Hepatocyte (in vitro differentiated cells): Measurements from ENCODE around the gene NOC3L. TPM values are rescaled to one million over a fixed set of nuclear protein-coding genes. Genes with fewer than 3 reads are reported as not detected.

Experiments used
- DNase-seq: peaks from one replicate; pipeline ENCODE4 v3.0.0-alpha.2; 2016; ENCODE audit warnings: low spot score
- H2AFZ ChIP-seq: fragments of 200-600 bp; sonication (generic); 2 replicates; pipeline ENCODE4 v1.6.0; 2016; ENCODE audit warnings: antibody characterized with exemption, mild to moderate bottlenecking
- H3K27ac ChIP-seq: fragments of 200-600 bp; sonication (generic); 2 replicates; pipeline ENCODE4 v1.5.1; 2016; ENCODE audit warnings: mild to moderate bottlenecking
- H3K27me3 ChIP-seq: fragments of 200-600 bp; sonication (generic); 2 replicates; pipeline ENCODE4 v1.6.1; 2016
- H3K36me3 ChIP-seq: fragments of 200-600 bp; sonication (generic); replicated peaks from 2 replicates; pipeline ENCODE4 v1.5.1; 2016; ENCODE audit warnings: low read depth; ENCODE audit not compliant: insufficient read depth
- H3K4me1 ChIP-seq: fragments of 200-600 bp; sonication (generic); 2 replicates; pipeline ENCODE4 v1.5.1; 2016; ENCODE audit warnings: mild to moderate bottlenecking, moderate library complexity; ENCODE audit not compliant: insufficient read depth
- H3K4me2 ChIP-seq: fragments of 200-600 bp; sonication (generic); 2 replicates; pipeline ENCODE4 v1.6.0; 2016
- H3K4me3 ChIP-seq: fragments of 200-600 bp; sonication (generic); 2 replicates; pipeline ENCODE4 v1.5.1; 2016; ENCODE audit warnings: mild to moderate bottlenecking
- H3K79me2 ChIP-seq: fragments of 200-600 bp; sonication (generic); 2 replicates; pipeline ENCODE4 v1.6.0; 2017; ENCODE audit warnings: mild to moderate bottlenecking
- H3K9me2 ChIP-seq: fragments of 200-600 bp; sonication (generic); replicated peaks from 2 replicates; pipeline ENCODE4 v1.6.0; 2017; ENCODE audit warnings: mild to moderate bottlenecking; ENCODE audit not compliant: insufficient read depth
- H3K9me3 ChIP-seq: fragments of 200-600 bp; sonication (generic); 2 replicates; pipeline ENCODE4 v1.5.1; 2016; ENCODE audit warnings: low read depth, mild to moderate bottlenecking
- H4K20me1 ChIP-seq: fragments of 200-600 bp; sonication (generic); 2 replicates; pipeline ENCODE4 v1.6.0; 2016; ENCODE audit warnings: mild to moderate bottlenecking; ENCODE audit not compliant: insufficient read depth, poor library complexity, severe bottlenecking
- CTCF ChIP-seq: fragments of 200-600 bp; sonication (generic); IDR thresholded peaks from 2 replicates; pipeline ENCODE4 v1.5.1; 2016; ENCODE audit warnings: antibody characterized with exemption, mild to moderate bottlenecking; ENCODE audit not compliant: poor library complexity
- EZH2 ChIP-seq: fragments of 200-600 bp; sonication (generic); IDR thresholded peaks from 2 replicates; pipeline ENCODE4 v1.6.1; 2016; ENCODE audit warnings: antibody characterized with exemption, mild to moderate bottlenecking, borderline replicate concordance
- EZH2phosphoT487 ChIP-seq: fragments of 200-600 bp; sonication (generic); IDR thresholded peaks from one replicate; pipeline ENCODE4 v1.6.1; 2018; ENCODE audit warnings: antibody characterized with exemption, mild to moderate bottlenecking, low read depth, moderate library complexity; ENCODE audit not compliant: unreplicated experiment, severe bottlenecking
- WGBS: methylation state at CpG from one replicate; pipeline ENCODE4 v1.1.6; 2016; ENCODE audit warnings: low lambda C conversion rate; ENCODE audit errors: missing lambda C conversion rate; 5-methylcytosine and 5-hydroxymethylcytosine counted together
- polyA plus RNA-seq: library from polyadenylated mRNA; unstranded; fragments of >200 nt; fragmentation: Nextera tagmentation; extraction: Ambion mirVana; gene quantifications from 2 replicates; pipeline ENCODE4 v1.2.1, GENCODE V29; 2016
- total RNA-seq: library from RNA; depleted of rRNA; stranded (reverse); fragments of >200 nt; gene quantifications from 2 replicates; pipeline ENCODE4 v1.2.3, GENCODE V29; 2014

The NOC3L gene
- total and polyA plus RNA-seq, 2 experiments from 2014 or later, result 9.4 to 20.5 TPM

GRCh38 chr10:94364482-94364881, 1.7 kb upstream of the NOC3L start:
- no peak for DNase-seq
- Histone ChIP-seq H3K4me2 (no peak overlapping the region), H3K79me2 (peaks cover 22% of the 10 kb centered on the region), H3K4me3 (no peak overlapping the region), H3K4me1 (peaks cover 11% of the 10 kb centered on the region), H3K9me2 (no peaks in the 10 kb centered on the region), H2AFZ (no peak overlapping the region), H3K27ac (no peak overlapping the region), H3K36me3 (no peaks in the 10 kb centered on the region), H3K27me3 (no peaks in the 10 kb centered on the region), H4K20me1 (no peaks in the 10 kb centered on the region), H3K9me3 (no peaks in the 10 kb centered on the region)
- TF ChIP-seq EZH2 (no peak), EZH2phosphoT487 (no peak), CTCF (no peak)
- WGBS, result 79% methylated on average over 1 of the region's 1 CpG

GRCh38 chr10:94363251-94363565, 469 bp upstream of the NOC3L start:
- peak overlapping the region; percentile 38 for H3K27ac ChIP-seq
- no peaks in the 10 kb centered on the region for H3K9me3 ChIP-seq
- peaks cover 24% of the 10 kb centered on the region for H3K79me2 ChIP-seq
- H3K4me1 ChIP-seq, result peaks cover 11% of the 10 kb centered on the region
- H3K4me3 ChIP-seq, result no peak overlapping the region
- WGBS, result 47% methylated on average over 8 of the region's 8 CpGs
- H3K27me3 ChIP-seq, result no peaks in the 10 kb centered on the region
- no peak for DNase-seq
- H4K20me1 ChIP-seq, result no peaks in the 10 kb centered on the region
- H3K36me3 ChIP-seq, result no peaks in the 10 kb centered on the region
- TF ChIP-seq CTCF (no peak), EZH2phosphoT487 (no peak), EZH2 (no peak)
- peak overlapping the region; percentile 88 for H2AFZ ChIP-seq
- H3K4me2 ChIP-seq, result peak overlapping the region; percentile 78
- no peaks in the 10 kb centered on the region for H3K9me2 ChIP-seq

GRCh38 chr10:94361171-94361794, 1.5 kb downstream of the NOC3L start:
- Histone ChIP-seq H3K4me2 (peak overlapping the region; percentile 80), H3K36me3 (no peaks in the 10 kb centered on the region), H3K4me3 (peak overlapping the region; percentile 53), H3K27me3 (no peaks in the 10 kb centered on the region), H3K4me1 (peaks cover 11% of the 10 kb centered on the region), H3K27ac (peak overlapping the region; percentile 86), H4K20me1 (no peaks in the 10 kb centered on the region), H2AFZ (no peak overlapping the region), H3K9me3 (no peaks in the 10 kb centered on the region), H3K9me2 (no peaks in the 10 kb centered on the region), H3K79me2 (peaks cover 24% of the 10 kb centered on the region)
- DNase-seq, result no peak
- no peak for TF ChIP-seq CTCF
- no peak for TF ChIP-seq EZH2
- no peak for TF ChIP-seq EZH2phosphoT487
- WGBS, result 93% methylated on average over 4 of the region's 4 CpGs

GRCh38 chr10:94358480-94358879, 4.3 kb downstream of the NOC3L start:
- Histone ChIP-seq H3K4me1 (peaks cover 11% of the 10 kb centered on the region), H3K36me3 (no peaks in the 10 kb centered on the region), H3K9me3 (no peaks in the 10 kb centered on the region), H3K4me3 (no peak overlapping the region), H3K27ac (no peak overlapping the region), H3K9me2 (no peaks in the 10 kb centered on the region), H4K20me1 (no peaks in the 10 kb centered on the region), H2AFZ (no peak overlapping the region), H3K4me2 (no peak overlapping the region), H3K79me2 (peaks cover 24% of the 10 kb centered on the region), H3K27me3 (no peaks in the 10 kb centered on the region)
- no peak for DNase-seq
- WGBS, result 40% methylated on average over 2 of the region's 2 CpGs
- TF ChIP-seq EZH2phosphoT487, result no peak
